Breast epithelium (tissue), 4 donors: ENCODE data around the gene OTOG. TPM values are rescaled to one million over a fixed set of nuclear protein-coding genes. Genes with fewer than 3 reads are reported as not detected.
A peak's percentile ranks its signal among the peaks of the same experiment; 100 is the strongest.

Experiments used
- DNase-seq, 2 donors: peaks; one replicate each; pipeline ENCODE4 v3.0.0-alpha.2; 2019; ENCODE audit warnings: low spot score in 2 of 2
- H3K27ac ChIP-seq, 2 donors: fragments of 200-600 bp; sonication (generic) in 1 of 2; one replicate each; pipeline ENCODE4 v1.5.1; 2016 to 2019; ENCODE audit warnings: mild to moderate bottlenecking in 1 of 2
- H3K27me3 ChIP-seq, 2 donors: fragments of 200-600 bp; sonication (generic) in 1 of 2; one replicate each; pipeline versions ENCODE4 v1.5.1 to v1.6.0; 2017 to 2019; ENCODE audit warnings: control low read depth in 1 of 2, mild to moderate bottlenecking in 1 of 2
- H3K36me3 ChIP-seq: fragments of 200-600 bp; one replicate; pipeline ENCODE4 v1.5.1; 2019
- H3K4me1 ChIP-seq, 2 donors: fragments of 200-600 bp; sonication (generic); one replicate each; pipeline ENCODE4 v1.5.1; 2016 to 2019; ENCODE audit warnings: control low read depth in 1 of 2
- H3K4me3 ChIP-seq, 3 donors: fragments of 200-600 bp; sonication (generic); 1 replicate in 2 of 3; 2 replicates in 1 of 3; pipeline ENCODE4 v1.5.1; 2016 to 2019; ENCODE audit warnings: mild to moderate bottlenecking in 3 of 3, moderate library complexity in 2 of 3
- H3K9me3 ChIP-seq, 2 donors: fragments of 200-600 bp; sonication (generic) in 1 of 2; one replicate each; pipeline ENCODE4 v1.5.1; 2016 to 2019; ENCODE audit warnings: control low read depth in 1 of 2
- CTCF ChIP-seq, 3 donors: fragments of 450-650 bp; IDR thresholded peaks; one replicate each; pipeline ENCODE4 v1.5.1; 2016 to 2017; ENCODE audit warnings: antibody characterized with exemption in 3 of 3, mild to moderate bottlenecking in 3 of 3, moderate library complexity in 3 of 3
- POLR2A ChIP-seq: fragments of 450-650 bp; IDR thresholded peaks from one replicate; pipeline ENCODE4 v1.6.1; 2016; ENCODE audit warnings: antibody characterized with exemption, mild to moderate bottlenecking, moderate library complexity
- POLR2AphosphoS5 ChIP-seq, 3 donors: sonication (generic); formaldehyde crosslinking; IDR thresholded peaks; one replicate each; pipeline ENCODE4 v1.6.1; 2017; ENCODE audit warnings: antibody characterized with exemption in 3 of 3
- intact Hi-C: fragments of 100-400 bp; cut with DNase I; formaldehyde crosslinking; loops from one replicate; pipeline ENCODE4 v1.15.1; 2023; ENCODE audit warnings: low total_unique reads
- total RNA-seq, 3 donors: library from RNA; depleted of rRNA; stranded (reverse); fragments of >200 nt; gene quantifications; one replicate each; pipeline ENCODE4 v1.1.0, GENCODE V29; 2016

The OTOG gene
- total RNA-seq, 3 donors from 2014 or later = not detected

- H3K4me1 ChIP-seq = no peaks in the 10 kb centered on the region
- DNase-seq = no peak
- intact Hi-C loops = no loop called here
- no peaks in the 10 kb centered on the region for H3K9me3 ChIP-seq
- H3K27ac ChIP-seq = no peak overlapping the region
- H3K36me3 ChIP-seq = no peaks in the 10 kb centered on the region
- H3K27me3 ChIP-seq = no peaks in the 10 kb centered on the region
- H3K4me3 ChIP-seq = no peak overlapping the region
- TF ChIP-seq CTCF (IDR thresholded peaks at IDR 0.05) = no peak
- TF ChIP-seq POLR2AphosphoS5 (IDR thresholded peaks at IDR 0.05) = no peak
- no peak for TF ChIP-seq POLR2A
Measured at GRCh38 chr11:17538054-17538453, 9.0 kb upstream of the OTOG start.

- H3K27ac ChIP-seq = no peak overlapping the region
- DNase-seq = no peak
- no peaks in the 10 kb centered on the region for H3K36me3 ChIP-seq
- no peaks in the 10 kb centered on the region for H3K4me1 ChIP-seq
- H3K27me3 ChIP-seq = no peaks in the 10 kb centered on the region
- TF ChIP-seq POLR2A = no peak
- TF ChIP-seq POLR2AphosphoS5 (IDR thresholded peaks at IDR 0.05) = no peak
- no peak for TF ChIP-seq CTCF (IDR thresholded peaks at IDR 0.05)
- no peaks in the 10 kb centered on the region for H3K9me3 ChIP-seq
- intact Hi-C loops = no loop called here
- H3K4me3 ChIP-seq = no peak overlapping the region
Measured at GRCh38 chr11:17538731-17539130, 8.3 kb upstream of the OTOG start.

GRCh38 chr11:17540807-17541206 lies 6.3 kb upstream of the OTOG start:
- Histone ChIP-seq H3K27me3 (peaks cover 0 to 4% of the 10 kb centered on the region in 2 donors), H3K9me3 (no peaks in the 10 kb centered on the region), H3K4me3 (no peak overlapping the region), H3K36me3 (no peaks in the 10 kb centered on the region), H3K27ac (no peak overlapping the region), H3K4me1 (no peaks in the 10 kb centered on the region)
- TF ChIP-seq POLR2AphosphoS5 (IDR thresholded peaks at IDR 0.05) = no peak
- TF ChIP-seq CTCF (IDR thresholded peaks at IDR 0.05) = no peak
- TF ChIP-seq POLR2A = no peak
- intact Hi-C loops = no loop called here
- no peak for DNase-seq

GRCh38 chr11:17541330-17541885 lies 5.7 kb upstream of the OTOG start:
- H3K4me3 ChIP-seq = no peak overlapping the region
- peaks cover 0 to 6% of the 10 kb centered on the region in 2 donors for H3K27me3 ChIP-seq
- no peak for TF ChIP-seq POLR2A
- no peak for TF ChIP-seq POLR2AphosphoS5 (IDR thresholded peaks at IDR 0.05)
- TF ChIP-seq CTCF (IDR thresholded peaks at IDR 0.05) = no peak
- DNase-seq = peak in 1 of 2 donors; percentile 47
- H3K27ac ChIP-seq = no peak overlapping the region
- H3K4me1 ChIP-seq = no peaks in the 10 kb centered on the region
- no peaks in the 10 kb centered on the region for H3K36me3 ChIP-seq
- intact Hi-C loops = no loop called here
- H3K9me3 ChIP-seq = no peaks in the 10 kb centered on the region

- intact Hi-C loops = no loop called here
- H3K4me3 ChIP-seq = no peak overlapping the region
- peaks cover 0 to 14% of the 10 kb centered on the region in 2 donors for H3K27me3 ChIP-seq
- H3K9me3 ChIP-seq = no peaks in the 10 kb centered on the region
- DNase-seq = peak in 1 of 2 donors; percentile 14
- no peaks in the 10 kb centered on the region for H3K36me3 ChIP-seq
- H3K4me1 ChIP-seq = no peaks in the 10 kb centered on the region
- TF ChIP-seq POLR2AphosphoS5 (IDR thresholded peaks at IDR 0.05) (no peak), POLR2A (no peak), CTCF (IDR thresholded peaks at IDR 0.05) (no peak)
- no peak overlapping the region for H3K27ac ChIP-seq
Measured at GRCh38 chr11:17542249-17542648, 4.8 kb upstream of the OTOG start.
